Loucy (cell line): ENCODE measurements around the gene RAB14.

Source experiments
- CTCF ChIP-seq: fragments of 200-600 bp; sonication (generic); conservative IDR thresholded peaks from 2 replicates; pipeline ENCODE4 v1.5.1; 2014; ENCODE audit warnings: mild to moderate bottlenecking, antibody characterized with exemption, low read length
- EZH2phosphoT487 ChIP-seq: fragments of 200-600 bp; IDR thresholded peaks from 2 replicates; pipeline ENCODE4 v1.6.1; 2018; ENCODE audit warnings: antibody characterized with exemption, mild to moderate bottlenecking, moderate library complexity, borderline replicate concordance

- TF ChIP-seq CTCF (no peak), EZH2phosphoT487 (no peak)
These were observed 62.7 kb downstream of the RAB14 start for GRCh38 chr9:121138973-121139372.
